ENCODE measurements around the gene KCNMB2. TPM values are rescaled to one million over a fixed set of nuclear protein-coding genes. Genes with fewer than 3 reads are reported as not detected.
A peak's percentile ranks its signal among the peaks of the same experiment; 100 is the strongest.

Gene KCNMB2
- total and polyA plus RNA-seq, 2 experiments from 2014 or later = not detected

- H3K4me1 ChIP-seq (ENCODE audit: insufficient read depth) = no peaks in the 10 kb centered on the region
- no peaks in the 10 kb centered on the region for H3K9me3 ChIP-seq (ENCODE audit: low read depth)
- no peak for DNase-seq
- no peaks in the 10 kb centered on the region for H3K79me2 ChIP-seq (ENCODE audit: insufficient read depth)
- no peak overlapping the region for H2AFZ ChIP-seq
- WGBS, 2 experiments (ENCODE audit: low coverage in 1 of 2, low lambda C conversion rate in 2 of 2, missing lambda C conversion rate in 2 of 2) = 0% methylated on average over 2 of the region's 2 CpGs
- no peaks in the 10 kb centered on the region for H3K27me3 ChIP-seq (replicated peaks; ENCODE audit: insufficient read depth)
- H3K36me3 ChIP-seq (ENCODE audit: low read depth) = no peaks in the 10 kb centered on the region
- no peaks in the 10 kb centered on the region for H4K20me1 ChIP-seq (ENCODE audit: insufficient read depth)
- in situ Hi-C loops (cut with MboI) = no loop called here
- H3K27ac ChIP-seq = no peak overlapping the region
- no peaks in the 10 kb centered on the region for H3K9me2 ChIP-seq (ENCODE audit: insufficient read depth)
- H3F3A ChIP-seq (ENCODE audit: insufficient read depth) = no peaks in the 10 kb centered on the region
- H3K4me3 ChIP-seq = no peak overlapping the region
- TF ChIP-seq EZH2 (IDR thresholded peaks at IDR 0.05; ENCODE audit: insufficient read depth, poor library complexity, severe bottlenecking) = no peak
- no peak for TF ChIP-seq EZH2phosphoT487 (IDR thresholded peaks at IDR 0.05; ENCODE audit: insufficient read depth, low read depth)
- H3K9ac ChIP-seq = no peak overlapping the region
- H3K4me2 ChIP-seq (ENCODE audit: unreplicated experiment) = no peak overlapping the region
Measured at GRCh38 chr3:178669022-178669601, 132.9 kb downstream of the KCNMB2 start.

DNA sequence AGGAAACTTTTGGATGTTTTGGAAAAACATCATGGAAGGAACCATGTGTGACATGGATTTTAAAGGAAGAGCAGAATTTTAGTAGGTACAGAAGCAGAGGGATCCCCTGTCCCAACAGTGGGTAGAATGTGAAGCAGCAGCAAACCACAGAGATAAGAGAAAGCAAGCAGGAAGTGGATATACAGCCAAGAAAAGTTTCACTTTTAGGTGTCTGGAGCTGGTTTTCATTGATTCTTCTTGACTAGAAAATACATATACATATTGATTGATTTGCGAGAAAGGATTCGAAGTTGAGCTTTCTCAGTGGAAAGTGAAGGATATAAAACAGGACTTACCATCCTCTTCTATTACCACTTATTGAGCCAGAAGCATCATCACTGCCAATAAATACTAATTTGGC, 133.5 kb downstream of the KCNMB2 start:
- no peak overlapping the region for H3K27ac ChIP-seq
- WGBS, 2 experiments (ENCODE audit: low coverage in 1 of 2, low lambda C conversion rate in 2 of 2, missing lambda C conversion rate in 2 of 2) = 47 to 52% methylated on average over 2 of the region's 2 CpGs
- DNase-seq = no peak

DNA sequence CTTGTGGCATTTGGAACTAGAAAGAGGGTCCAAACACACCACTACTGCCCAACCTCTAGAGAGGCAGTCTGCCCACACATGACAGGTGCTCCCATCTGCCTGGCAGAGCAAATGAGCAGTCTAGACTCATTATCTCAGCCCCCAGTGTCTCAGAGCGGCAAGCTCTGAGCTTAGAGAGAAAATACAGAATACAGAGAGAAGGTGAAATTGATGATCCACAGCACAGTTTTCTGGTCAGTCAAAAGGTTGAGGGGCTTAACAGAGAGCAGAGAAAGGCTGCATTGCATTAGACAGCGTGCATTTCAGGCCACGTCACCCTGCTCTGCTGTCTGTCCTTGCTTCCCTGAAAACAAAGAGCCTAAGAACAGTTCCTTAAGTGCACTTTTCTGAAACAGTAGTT, 135.1 kb downstream of the KCNMB2 start:
- DNase-seq = no peak
- no peak overlapping the region for H3K9ac ChIP-seq
- no peak overlapping the region for H3K4me3 ChIP-seq
- in situ Hi-C loops (cut with MboI) = no loop called here
- no peaks in the 10 kb centered on the region for H3F3A ChIP-seq (ENCODE audit: insufficient read depth)
- no peaks in the 10 kb centered on the region for H3K36me3 ChIP-seq (ENCODE audit: low read depth)
- H3K9me3 ChIP-seq (ENCODE audit: low read depth) = no peaks in the 10 kb centered on the region
- H3K27ac ChIP-seq = no peak overlapping the region
- no peaks in the 10 kb centered on the region for H3K9me2 ChIP-seq (ENCODE audit: insufficient read depth)
- TF ChIP-seq EZH2phosphoT487 (IDR thresholded peaks at IDR 0.05; ENCODE audit: insufficient read depth, low read depth) = no peak
- no peak for TF ChIP-seq EZH2 (IDR thresholded peaks at IDR 0.05; ENCODE audit: insufficient read depth, poor library complexity, severe bottlenecking)
- H4K20me1 ChIP-seq (ENCODE audit: insufficient read depth) = no peaks in the 10 kb centered on the region
- no peaks in the 10 kb centered on the region for H3K4me1 ChIP-seq (ENCODE audit: insufficient read depth)
- 7 to 16% methylated on average over 3 of the region's 3 CpGs for WGBS, 2 experiments (ENCODE audit: low coverage in 1 of 2, low lambda C conversion rate in 2 of 2, missing lambda C conversion rate in 2 of 2)
- H2AFZ ChIP-seq = no peak overlapping the region
- no peaks in the 10 kb centered on the region for H3K27me3 ChIP-seq (replicated peaks; ENCODE audit: insufficient read depth)
- no peaks in the 10 kb centered on the region for H3K79me2 ChIP-seq (ENCODE audit: insufficient read depth)
- H3K4me2 ChIP-seq (ENCODE audit: unreplicated experiment) = no peak overlapping the region

More for the DNA sequence above, 133.5 kb downstream of the KCNMB2 start:
- no peak overlapping the region for H2AFZ ChIP-seq
- no peaks in the 10 kb centered on the region for H3K9me3 ChIP-seq (ENCODE audit: low read depth)
- H3K4me2 ChIP-seq (ENCODE audit: unreplicated experiment) = no peak overlapping the region
- no peaks in the 10 kb centered on the region for H3K9me2 ChIP-seq (ENCODE audit: insufficient read depth)
- H3K4me3 ChIP-seq = no peak overlapping the region
- H3F3A ChIP-seq (ENCODE audit: insufficient read depth) = no peaks in the 10 kb centered on the region
- no peaks in the 10 kb centered on the region for H3K27me3 ChIP-seq (replicated peaks; ENCODE audit: insufficient read depth)
- no peaks in the 10 kb centered on the region for H3K36me3 ChIP-seq (ENCODE audit: low read depth)
- no peak overlapping the region for H3K9ac ChIP-seq
- no peaks in the 10 kb centered on the region for H3K79me2 ChIP-seq (ENCODE audit: insufficient read depth)
- in situ Hi-C loops (cut with MboI) = no loop called here
- no peaks in the 10 kb centered on the region for H4K20me1 ChIP-seq (ENCODE audit: insufficient read depth)
- H3K4me1 ChIP-seq (ENCODE audit: insufficient read depth) = no peaks in the 10 kb centered on the region
- TF ChIP-seq EZH2phosphoT487 (IDR thresholded peaks at IDR 0.05; ENCODE audit: insufficient read depth, low read depth) = no peak
- no peak for TF ChIP-seq EZH2 (IDR thresholded peaks at IDR 0.05; ENCODE audit: insufficient read depth, poor library complexity, severe bottlenecking)

GRCh38 chr3:178671791-178672190, 135.6 kb downstream of the KCNMB2 start:
- Histone ChIP-seq H2AFZ (no peak overlapping the region), H3K4me3 (no peak overlapping the region), H3K27me3 (replicated peaks; ENCODE audit: insufficient read depth) (no peaks in the 10 kb centered on the region), H3K9ac (no peak overlapping the region), H3K27ac (no peak overlapping the region), H3K4me1 (ENCODE audit: insufficient read depth) (no peaks in the 10 kb centered on the region), H3K9me2 (ENCODE audit: insufficient read depth) (no peaks in the 10 kb centered on the region), H3F3A (ENCODE audit: insufficient read depth) (no peaks in the 10 kb centered on the region), H3K79me2 (ENCODE audit: insufficient read depth) (no peaks in the 10 kb centered on the region), H3K4me2 (ENCODE audit: unreplicated experiment) (no peak overlapping the region), H3K9me3 (ENCODE audit: low read depth) (no peaks in the 10 kb centered on the region), H3K36me3 (ENCODE audit: low read depth) (no peaks in the 10 kb centered on the region), H4K20me1 (ENCODE audit: insufficient read depth) (no peaks in the 10 kb centered on the region)
- TF ChIP-seq EZH2phosphoT487 (IDR thresholded peaks at IDR 0.05; ENCODE audit: insufficient read depth, low read depth) = no peak
- TF ChIP-seq EZH2 (IDR thresholded peaks at IDR 0.05; ENCODE audit: insufficient read depth, poor library complexity, severe bottlenecking) = no peak
- in situ Hi-C loops (cut with MboI) = no loop called here
- WGBS, 2 experiments (ENCODE audit: low coverage in 1 of 2, low lambda C conversion rate in 2 of 2, missing lambda C conversion rate in 2 of 2) = 0 to 3% methylated on average over 1 of the region's 1 CpG
- peak; percentile 48 for DNase-seq

- Histone ChIP-seq H2AFZ (no peak overlapping the region), H3K9ac (no peak overlapping the region), H3K4me1 (ENCODE audit: insufficient read depth) (no peaks in the 10 kb centered on the region), H3F3A (ENCODE audit: insufficient read depth) (no peaks in the 10 kb centered on the region), H3K9me2 (ENCODE audit: insufficient read depth) (no peaks in the 10 kb centered on the region), H3K36me3 (ENCODE audit: low read depth) (no peaks in the 10 kb centered on the region), H3K27me3 (replicated peaks; ENCODE audit: insufficient read depth) (no peaks in the 10 kb centered on the region), H3K4me2 (ENCODE audit: unreplicated experiment) (no peak overlapping the region), H3K27ac (no peak overlapping the region), H4K20me1 (ENCODE audit: insufficient read depth) (no peaks in the 10 kb centered on the region), H3K79me2 (ENCODE audit: insufficient read depth) (no peaks in the 10 kb centered on the region), H3K4me3 (no peak overlapping the region), H3K9me3 (ENCODE audit: low read depth) (no peaks in the 10 kb centered on the region)
- 66 to 68% methylated on average over 3 of the region's 3 CpGs for WGBS, 2 experiments (ENCODE audit: low coverage in 1 of 2, low lambda C conversion rate in 2 of 2, missing lambda C conversion rate in 2 of 2)
- in situ Hi-C loops (cut with MboI) = no loop called here
- TF ChIP-seq EZH2 (IDR thresholded peaks at IDR 0.05; ENCODE audit: insufficient read depth, poor library complexity, severe bottlenecking) (no peak), EZH2phosphoT487 (IDR thresholded peaks at IDR 0.05; ENCODE audit: insufficient read depth, low read depth) (no peak)
- peak; percentile 13 for DNase-seq
Measured at GRCh38 chr3:178672275-178672674, 136.0 kb downstream of the KCNMB2 start.

Data from GM23248 (cell line).